Colonic mucosa (tissue), 4 donors: ENCODE data around the gene RIMS1. TPM values are rescaled to one million over a fixed set of nuclear protein-coding genes. Genes with fewer than 3 reads are reported as not detected.

Source experiments
- DNase-seq: peaks from one replicate; pipeline ENCODE4 v3.0.0-alpha.2; 2020
- H3K27ac ChIP-seq: fragments of 200-600 bp; one replicate; pipeline ENCODE4 v1.8.0; 2021
- H3K27me3 ChIP-seq: fragments of 200-600 bp; one replicate; pipeline ENCODE4 v1.8.0; 2021
- H3K36me3 ChIP-seq: fragments of 200-600 bp; one replicate; pipeline ENCODE4 v1.8.0; 2021
- H3K4me1 ChIP-seq: fragments of 200-600 bp; one replicate; pipeline ENCODE4 v1.8.0; 2021; ENCODE audit warnings: mild to moderate bottlenecking
- H3K4me3 ChIP-seq: fragments of 200-600 bp; one replicate; pipeline ENCODE4 v1.8.0; 2021
- H3K9ac ChIP-seq, 2 donors: one replicate each; pipeline ENCODE4 v1.7.0; 2013; ENCODE audit warnings: control low read depth in 2 of 2, low read depth in 2 of 2, low read length in 2 of 2
- H3K9me3 ChIP-seq: fragments of 200-600 bp; one replicate; pipeline ENCODE4 v1.8.0; 2021
- intact Hi-C: fragments of 100-400 bp; cut with DNase I; formaldehyde crosslinking; loops from one replicate; pipeline ENCODE4 v1.14.1; 2022
- total RNA-seq, 2 donors: library from RNA; stranded (reverse); fragmentation: NEBNext Ultra II Directional in 1 of 2; extraction: Animal tissue kit (Norgen Biotek cat#: 25700) in 1 of 2; gene quantifications; one replicate each; pipeline ENCODE4 v1.2.1, GENCODE V29; 2021
- TF ChIP-seq, protein P1 (sequence below): fragments of 200-600 bp; IDR thresholded peaks from one replicate; pipeline ENCODE4 v1.8.0; 2022; ENCODE audit warnings: antibody characterized with exemption, mild to moderate bottlenecking
- donor health status: healthy.
- donor health status: DM: no; HTN: no; CAD: no.
- donor health status: DM: no; HTN: no; CAD: no.

The RIMS1 gene
- total RNA-seq, 2 donors from 2014 or later: 0.17 to 0.56 TPM

GRCh38 chr6:72290620-72291019 lies 404.3 kb downstream of the RIMS1 start:
- DNase-seq: no peak
- Histone ChIP-seq H3K9ac (no peak overlapping the region), H3K4me3 (no peak overlapping the region), H3K27me3 (no peaks in the 10 kb centered on the region), H3K4me1 (no peaks in the 10 kb centered on the region), H3K36me3 (no peaks in the 10 kb centered on the region), H3K9me3 (no peaks in the 10 kb centered on the region), H3K27ac (no peak overlapping the region)
- intact Hi-C loops: no loop called here
- TF ChIP-seq, protein P1, sequence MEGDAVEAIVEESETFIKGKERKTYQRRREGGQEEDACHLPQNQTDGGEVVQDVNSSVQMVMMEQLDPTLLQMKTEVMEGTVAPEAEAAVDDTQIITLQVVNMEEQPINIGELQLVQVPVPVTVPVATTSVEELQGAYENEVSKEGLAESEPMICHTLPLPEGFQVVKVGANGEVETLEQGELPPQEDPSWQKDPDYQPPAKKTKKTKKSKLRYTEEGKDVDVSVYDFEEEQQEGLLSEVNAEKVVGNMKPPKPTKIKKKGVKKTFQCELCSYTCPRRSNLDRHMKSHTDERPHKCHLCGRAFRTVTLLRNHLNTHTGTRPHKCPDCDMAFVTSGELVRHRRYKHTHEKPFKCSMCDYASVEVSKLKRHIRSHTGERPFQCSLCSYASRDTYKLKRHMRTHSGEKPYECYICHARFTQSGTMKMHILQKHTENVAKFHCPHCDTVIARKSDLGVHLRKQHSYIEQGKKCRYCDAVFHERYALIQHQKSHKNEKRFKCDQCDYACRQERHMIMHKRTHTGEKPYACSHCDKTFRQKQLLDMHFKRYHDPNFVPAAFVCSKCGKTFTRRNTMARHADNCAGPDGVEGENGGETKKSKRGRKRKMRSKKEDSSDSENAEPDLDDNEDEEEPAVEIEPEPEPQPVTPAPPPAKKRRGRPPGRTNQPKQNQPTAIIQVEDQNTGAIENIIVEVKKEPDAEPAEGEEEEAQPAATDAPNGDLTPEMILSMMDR: no peak

- Histone ChIP-seq H3K4me3 (no peak overlapping the region), H3K9me3 (no peaks in the 10 kb centered on the region), H3K27me3 (no peaks in the 10 kb centered on the region), H3K9ac (no peak overlapping the region), H3K27ac (no peak overlapping the region), H3K36me3 (no peaks in the 10 kb centered on the region), H3K4me1 (no peaks in the 10 kb centered on the region)
- DNase-seq: no peak
- intact Hi-C loops: no loop called here
- TF ChIP-seq, protein P1: no peak
Measured at GRCh38 chr6:72296375-72296774, 410.0 kb downstream of the RIMS1 start.

DNA sequence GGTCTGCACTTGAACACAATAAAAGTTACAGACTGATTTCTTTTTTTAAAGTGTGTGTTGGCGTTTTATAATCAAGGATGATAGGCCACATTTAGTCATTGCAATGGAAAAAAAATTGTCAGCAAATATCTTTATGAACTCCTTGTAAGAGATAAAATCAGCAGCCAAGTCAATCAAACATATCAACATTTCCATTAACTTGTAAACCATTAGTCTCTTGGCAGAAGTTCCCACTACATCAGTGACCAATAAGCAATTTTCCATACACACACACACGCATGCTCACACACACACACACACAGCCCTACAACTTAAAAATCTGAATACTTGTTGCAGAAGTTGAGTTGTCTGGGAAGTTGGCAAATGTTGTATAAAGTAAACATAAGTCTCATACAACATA lies 419.6 kb downstream of the RIMS1 start:
- no peaks in the 10 kb centered on the region for H3K36me3 ChIP-seq
- H3K9ac ChIP-seq: no peak overlapping the region
- no peak overlapping the region for H3K4me3 ChIP-seq
- intact Hi-C loops: no loop called here
- TF ChIP-seq, protein P1: no peak
- DNase-seq: no peak
- no peaks in the 10 kb centered on the region for H3K27me3 ChIP-seq
- H3K4me1 ChIP-seq: no peaks in the 10 kb centered on the region
- no peaks in the 10 kb centered on the region for H3K9me3 ChIP-seq
- no peak overlapping the region for H3K27ac ChIP-seq

- Histone ChIP-seq H3K9ac (no peak overlapping the region), H3K9me3 (no peaks in the 10 kb centered on the region), H3K4me1 (no peaks in the 10 kb centered on the region), H3K27ac (no peak overlapping the region), H3K4me3 (no peak overlapping the region), H3K36me3 (no peaks in the 10 kb centered on the region), H3K27me3 (no peaks in the 10 kb centered on the region)
- TF ChIP-seq, protein P1: no peak
- DNase-seq: no peak
- intact Hi-C loops: no loop called here
Measured at GRCh38 chr6:72316675-72317380, 430.5 kb downstream of the RIMS1 start.

DNA sequence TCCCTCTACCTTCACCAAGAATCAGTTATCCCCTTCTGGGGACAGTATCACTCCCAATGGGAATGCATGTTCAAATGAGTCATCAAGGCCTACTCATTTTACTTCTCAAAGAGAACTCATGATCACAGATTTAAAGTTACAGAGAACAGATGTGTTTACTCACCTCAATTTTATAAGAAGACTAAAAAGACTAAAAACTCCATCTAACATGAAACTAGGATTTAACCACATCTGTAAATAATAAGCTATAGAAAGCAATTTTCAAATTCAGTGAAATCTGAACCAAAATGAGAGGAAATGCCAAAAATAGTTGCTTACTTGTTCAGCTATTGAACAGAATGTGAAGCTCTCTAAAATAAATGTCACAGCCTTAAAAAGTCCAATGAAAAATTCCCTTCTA lies 435.4 kb downstream of the RIMS1 start:
- no peak for DNase-seq
- H3K4me1 ChIP-seq: no peaks in the 10 kb centered on the region
- H3K9me3 ChIP-seq: no peaks in the 10 kb centered on the region
- no peaks in the 10 kb centered on the region for H3K36me3 ChIP-seq
- H3K27me3 ChIP-seq: no peaks in the 10 kb centered on the region
- intact Hi-C loops: no loop called here
- no peak overlapping the region for H3K4me3 ChIP-seq
- TF ChIP-seq, protein P1: no peak
- H3K27ac ChIP-seq: no peak overlapping the region
- no peak overlapping the region for H3K9ac ChIP-seq
